Measurements from ENCODE around the gene CLIC6.

The CLIC6 gene

GRCh38 chr21:34687065-34687464, 18.3 kb downstream of the CLIC6 start:
- TF ChIP-seq, protein P1, sequence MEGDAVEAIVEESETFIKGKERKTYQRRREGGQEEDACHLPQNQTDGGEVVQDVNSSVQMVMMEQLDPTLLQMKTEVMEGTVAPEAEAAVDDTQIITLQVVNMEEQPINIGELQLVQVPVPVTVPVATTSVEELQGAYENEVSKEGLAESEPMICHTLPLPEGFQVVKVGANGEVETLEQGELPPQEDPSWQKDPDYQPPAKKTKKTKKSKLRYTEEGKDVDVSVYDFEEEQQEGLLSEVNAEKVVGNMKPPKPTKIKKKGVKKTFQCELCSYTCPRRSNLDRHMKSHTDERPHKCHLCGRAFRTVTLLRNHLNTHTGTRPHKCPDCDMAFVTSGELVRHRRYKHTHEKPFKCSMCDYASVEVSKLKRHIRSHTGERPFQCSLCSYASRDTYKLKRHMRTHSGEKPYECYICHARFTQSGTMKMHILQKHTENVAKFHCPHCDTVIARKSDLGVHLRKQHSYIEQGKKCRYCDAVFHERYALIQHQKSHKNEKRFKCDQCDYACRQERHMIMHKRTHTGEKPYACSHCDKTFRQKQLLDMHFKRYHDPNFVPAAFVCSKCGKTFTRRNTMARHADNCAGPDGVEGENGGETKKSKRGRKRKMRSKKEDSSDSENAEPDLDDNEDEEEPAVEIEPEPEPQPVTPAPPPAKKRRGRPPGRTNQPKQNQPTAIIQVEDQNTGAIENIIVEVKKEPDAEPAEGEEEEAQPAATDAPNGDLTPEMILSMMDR (IDR thresholded peaks at IDR 0.05): no peak
- Mint-ChIP-seq H3K36me3 (ENCODE audit: low read depth) (peaks cover 7% of the 10 kb centered on the region), H3K4me1 (peaks cover 41% of the 10 kb centered on the region), H3K27me3 (ENCODE audit: low read depth, poor library complexity) (peaks cover 12% of the 10 kb centered on the region), H3K4me3 (no peak overlapping the region), H3K27ac (no peak overlapping the region), H3K9me3 (peaks cover 18% of the 10 kb centered on the region)
- no peak for DNase-seq

DNA sequence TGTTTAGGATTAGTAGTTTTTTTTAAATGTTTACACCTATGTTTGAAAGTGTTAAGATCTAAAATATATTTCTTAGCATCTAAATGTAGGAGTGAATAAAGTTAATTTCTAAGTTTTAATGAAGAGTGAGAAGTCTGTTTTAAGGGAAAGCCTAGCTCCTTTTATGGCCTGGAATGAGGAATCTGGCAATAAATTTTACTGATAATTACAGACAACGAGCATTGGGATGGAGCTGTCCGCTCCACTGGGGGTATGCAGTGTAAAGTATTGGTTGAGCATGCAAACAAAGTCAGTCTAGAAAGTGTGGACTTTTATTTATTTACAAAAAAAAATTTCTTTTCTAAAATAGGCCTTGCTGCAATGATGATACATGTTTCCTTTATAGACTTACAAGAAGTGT, 19.0 kb downstream of the CLIC6 start:
- TF ChIP-seq, protein P1 (IDR thresholded peaks at IDR 0.05): no peak
- Mint-ChIP-seq H3K4me3 (no peak overlapping the region), H3K27me3 (ENCODE audit: low read depth, poor library complexity) (peaks cover 12% of the 10 kb centered on the region), H3K27ac (no peak overlapping the region), H3K36me3 (ENCODE audit: low read depth) (peaks cover 7% of the 10 kb centered on the region), H3K4me1 (peaks cover 41% of the 10 kb centered on the region), H3K9me3 (peaks cover 14% of the 10 kb centered on the region)
- no peak for DNase-seq

- no peak overlapping the region for H3K4me3 Mint-ChIP-seq
- H3K27ac Mint-ChIP-seq: peak overlapping the region; percentile 52
- H3K9me3 Mint-ChIP-seq: peaks cover 11% of the 10 kb centered on the region
- peaks cover 4% of the 10 kb centered on the region for H3K36me3 Mint-ChIP-seq (ENCODE audit: low read depth)
- H3K4me1 Mint-ChIP-seq: peaks cover 41% of the 10 kb centered on the region
- TF ChIP-seq, protein P1 (IDR thresholded peaks at IDR 0.05): no peak
- peaks cover 8% of the 10 kb centered on the region for H3K27me3 Mint-ChIP-seq (ENCODE audit: low read depth, poor library complexity)
- DNase-seq: no peak
Measured at GRCh38 chr21:34688145-34688544, 19.4 kb downstream of the CLIC6 start.

DNA sequence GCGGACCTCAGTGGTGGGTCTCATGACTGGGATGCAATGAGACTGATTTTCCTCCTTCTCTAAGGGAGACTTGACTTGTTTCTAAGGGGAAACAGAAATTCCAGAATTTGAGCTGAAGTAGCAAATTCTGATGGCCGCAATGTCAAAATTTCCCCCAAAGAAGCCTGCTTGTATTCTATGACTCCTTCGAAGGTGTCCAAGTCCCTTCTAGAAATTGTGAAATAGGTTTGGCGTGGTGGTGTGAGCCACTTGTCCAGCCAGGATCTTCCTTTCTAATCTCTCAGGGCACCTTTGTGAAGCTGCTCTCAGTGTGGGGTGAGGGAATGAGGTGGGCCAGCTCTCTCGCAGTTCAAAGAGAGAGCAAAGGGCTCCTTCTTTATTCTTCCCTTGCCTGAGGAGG, 19.9 kb downstream of the CLIC6 start:
- TF ChIP-seq, protein P1 (IDR thresholded peaks at IDR 0.05): no peak
- H3K4me1 Mint-ChIP-seq: peaks cover 41% of the 10 kb centered on the region
- H3K27ac Mint-ChIP-seq: no peak overlapping the region
- peaks cover 11% of the 10 kb centered on the region for H3K9me3 Mint-ChIP-seq
- no peak for DNase-seq
- no peaks in the 10 kb centered on the region for H3K36me3 Mint-ChIP-seq (ENCODE audit: low read depth)
- no peak overlapping the region for H3K4me3 Mint-ChIP-seq
- H3K27me3 Mint-ChIP-seq (ENCODE audit: low read depth, poor library complexity): peaks cover 8% of the 10 kb centered on the region

DNA sequence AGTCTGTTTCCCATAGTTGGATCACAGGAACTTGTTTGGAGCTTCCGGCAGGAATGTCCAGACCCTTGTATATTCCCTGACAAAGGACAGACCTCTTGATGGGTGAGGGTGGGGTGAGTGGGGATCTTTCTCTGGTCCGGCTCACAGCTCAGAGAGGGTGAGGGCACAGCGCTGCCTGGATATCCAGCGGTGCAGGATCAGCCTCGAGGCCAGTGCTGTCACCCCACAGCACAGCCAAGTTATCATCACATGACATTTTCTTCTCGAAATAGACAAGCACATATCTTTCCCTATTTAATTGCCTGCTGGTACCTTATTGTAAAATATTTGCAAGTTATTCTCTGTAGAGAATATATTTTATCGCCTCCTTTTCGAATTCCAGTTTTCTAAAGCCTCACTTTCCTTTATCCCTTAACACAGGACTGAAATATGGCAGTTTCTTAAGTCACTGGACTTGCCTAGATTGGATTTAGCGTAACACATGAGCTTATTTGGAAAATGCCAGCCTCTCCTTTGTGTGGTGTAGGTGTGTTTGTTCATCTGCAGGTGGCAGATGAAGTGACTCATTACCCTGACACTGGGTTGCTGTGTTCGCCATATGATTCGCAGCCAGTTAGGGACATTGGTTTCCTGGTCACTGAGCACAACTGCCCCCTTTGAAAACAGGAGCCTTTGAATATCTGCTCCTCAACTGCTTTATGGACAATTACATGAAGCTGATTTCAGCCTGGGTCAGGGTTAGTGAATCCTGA, 21.4 kb downstream of the CLIC6 start:
- H3K4me3 Mint-ChIP-seq: no peak overlapping the region
- peaks cover 3% of the 10 kb centered on the region for H3K36me3 Mint-ChIP-seq (ENCODE audit: low read depth)
- DNase-seq: no peak
- TF ChIP-seq, protein P1 (IDR thresholded peaks at IDR 0.05): no peak
- peaks cover 33% of the 10 kb centered on the region for H3K4me1 Mint-ChIP-seq
- peaks cover 5% of the 10 kb centered on the region for H3K27me3 Mint-ChIP-seq (ENCODE audit: low read depth, poor library complexity)
- no peak overlapping the region for H3K27ac Mint-ChIP-seq
- H3K9me3 Mint-ChIP-seq: peaks cover 13% of the 10 kb centered on the region

GRCh38 chr21:34690793-34691175, 22.0 kb downstream of the CLIC6 start:
- peaks cover 4% of the 10 kb centered on the region for H3K36me3 Mint-ChIP-seq (ENCODE audit: low read depth)

More at GRCh38 chr21:34690793-34691175, 22.0 kb downstream of the CLIC6 start:
- TF ChIP-seq, protein P1 (IDR thresholded peaks at IDR 0.05): no peak
- H3K4me3 Mint-ChIP-seq: no peak overlapping the region
- H3K27ac Mint-ChIP-seq: no peak overlapping the region
- H3K4me1 Mint-ChIP-seq: peaks cover 33% of the 10 kb centered on the region
- no peak for DNase-seq
- H3K27me3 Mint-ChIP-seq (ENCODE audit: low read depth, poor library complexity): peaks cover 5% of the 10 kb centered on the region
- H3K9me3 Mint-ChIP-seq: peaks cover 16% of the 10 kb centered on the region

Data from nephron progenitor cell (in vitro differentiated cells).